Activated gamma-delta T cell treated with anti-CD3 and anti-CD28 coated beads, Interleukin-2, amount 50 U/mL, for 16 hours (primary cell): Measurements from ENCODE around the gene ACSL5.
"Not testable (repeated sequence)": the region's sequence is repeated elsewhere in the genome, so short reads cannot be mapped to it uniquely, and the experiment has no call there.

Experiments
- DNase-seq: peaks from one replicate; pipeline ENCODE4 v3.0.0-alpha.2; 2020; ENCODE audit warnings: low read depth

ACSL5 gene

DNA sequence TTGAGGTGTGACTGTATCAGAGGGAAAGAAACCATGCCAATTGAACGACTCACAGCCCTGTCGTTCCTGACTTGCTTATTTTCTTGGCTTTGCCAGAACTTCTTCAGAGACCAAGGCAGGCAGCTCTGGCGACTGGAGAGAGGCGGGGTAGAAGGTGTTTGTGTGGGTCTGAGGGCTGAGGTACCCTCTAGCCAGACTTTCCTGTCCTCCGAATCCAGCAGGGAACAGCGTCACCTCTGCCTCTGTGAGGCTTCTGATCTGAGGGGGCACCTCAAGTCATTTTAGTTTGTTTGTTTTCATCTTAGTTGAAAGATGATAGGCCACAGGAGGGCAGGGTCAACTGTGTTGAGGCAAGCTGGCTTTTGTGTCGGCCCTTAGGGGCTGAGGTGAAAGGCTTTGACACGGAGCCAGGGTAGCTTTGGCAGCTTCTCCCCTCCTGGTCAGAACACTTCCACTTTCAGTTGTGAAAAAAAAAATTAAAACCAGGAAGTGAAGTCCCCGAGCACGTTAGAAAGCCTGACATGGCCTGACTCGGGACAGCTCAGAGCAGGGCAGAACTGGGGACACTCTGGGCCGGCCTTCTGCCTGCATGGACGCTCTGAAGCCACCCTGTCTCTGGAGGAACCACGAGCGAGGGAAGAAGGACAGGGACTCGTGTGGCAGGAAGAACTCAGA is 1.9 kb downstream of the ACSL5 start:
- DNase-seq: no peak

DNA sequence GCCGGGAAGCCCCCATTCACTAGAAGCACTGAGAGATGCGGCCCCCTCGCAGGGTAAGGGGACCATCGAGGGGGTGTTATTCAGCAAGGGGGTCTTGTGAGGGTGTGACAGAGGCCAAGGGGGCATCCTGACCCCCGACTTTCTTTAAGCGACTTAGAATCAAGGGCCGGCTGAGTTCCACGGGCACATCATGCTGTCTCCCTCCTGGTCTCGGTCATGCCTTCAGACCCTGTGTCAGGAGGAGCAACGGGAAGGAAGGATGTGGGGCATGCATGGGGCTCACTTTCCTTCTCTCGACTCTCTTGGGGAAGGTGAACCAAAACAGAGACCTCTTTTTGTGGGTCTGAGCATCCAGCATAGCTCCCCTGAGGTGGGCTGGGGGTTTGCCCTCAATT is 2.5 kb downstream of the ACSL5 start:
- DNase-seq: no peak

DNA sequence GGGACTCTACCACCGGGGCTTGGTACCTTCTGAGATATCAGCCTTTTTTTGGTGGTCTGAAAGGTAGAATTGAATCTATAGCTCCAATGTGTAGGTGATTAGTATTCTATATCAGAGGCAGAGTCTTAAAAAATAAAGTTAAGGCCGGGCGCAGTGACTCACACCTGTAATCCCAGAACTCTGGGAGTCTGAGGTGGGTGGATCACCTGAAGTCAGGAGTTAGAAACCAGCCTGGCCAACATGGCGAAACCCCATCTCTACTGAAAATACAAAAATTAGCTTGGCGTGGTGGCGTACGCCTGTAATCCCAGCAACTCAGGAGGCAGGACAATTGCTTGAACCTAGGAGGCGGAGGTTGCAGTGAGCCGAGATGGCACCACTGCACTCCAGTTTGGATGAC is 3.2 kb downstream of the ACSL5 start:
- DNase-seq: not testable (repeated sequence)

DNA sequence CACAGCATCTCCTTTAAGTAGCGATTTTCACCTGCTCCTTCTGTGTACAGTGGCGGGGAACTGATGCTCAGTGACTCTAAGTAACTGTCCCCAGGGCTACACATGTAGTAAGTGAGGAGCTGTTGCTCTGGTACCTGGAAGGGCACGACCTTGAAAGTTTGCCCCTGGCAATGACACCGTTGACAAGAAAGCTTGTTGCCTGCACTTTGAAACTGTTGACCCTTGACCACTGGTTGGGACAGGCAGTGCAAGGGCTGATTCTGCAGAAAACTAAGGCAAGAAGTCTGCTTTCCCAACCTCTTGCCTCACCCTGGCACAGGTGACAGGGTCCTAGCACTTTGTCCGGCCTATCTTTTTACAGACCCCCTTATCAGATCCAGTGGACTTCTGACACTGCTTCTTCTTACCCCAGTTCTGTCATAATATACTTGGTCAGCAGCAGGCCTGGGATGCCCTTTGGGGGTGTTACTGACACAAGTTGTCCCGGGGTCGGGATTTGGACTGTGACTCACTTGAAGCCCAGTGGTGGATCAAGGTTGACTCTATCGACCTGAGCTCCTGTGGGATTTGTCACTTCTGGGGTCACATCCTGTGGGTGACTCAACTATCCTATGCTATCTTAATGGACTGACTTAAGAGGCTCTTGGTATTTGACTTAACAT is 5.8 kb downstream of the ACSL5 start:
- DNase-seq: no peak

DNA sequence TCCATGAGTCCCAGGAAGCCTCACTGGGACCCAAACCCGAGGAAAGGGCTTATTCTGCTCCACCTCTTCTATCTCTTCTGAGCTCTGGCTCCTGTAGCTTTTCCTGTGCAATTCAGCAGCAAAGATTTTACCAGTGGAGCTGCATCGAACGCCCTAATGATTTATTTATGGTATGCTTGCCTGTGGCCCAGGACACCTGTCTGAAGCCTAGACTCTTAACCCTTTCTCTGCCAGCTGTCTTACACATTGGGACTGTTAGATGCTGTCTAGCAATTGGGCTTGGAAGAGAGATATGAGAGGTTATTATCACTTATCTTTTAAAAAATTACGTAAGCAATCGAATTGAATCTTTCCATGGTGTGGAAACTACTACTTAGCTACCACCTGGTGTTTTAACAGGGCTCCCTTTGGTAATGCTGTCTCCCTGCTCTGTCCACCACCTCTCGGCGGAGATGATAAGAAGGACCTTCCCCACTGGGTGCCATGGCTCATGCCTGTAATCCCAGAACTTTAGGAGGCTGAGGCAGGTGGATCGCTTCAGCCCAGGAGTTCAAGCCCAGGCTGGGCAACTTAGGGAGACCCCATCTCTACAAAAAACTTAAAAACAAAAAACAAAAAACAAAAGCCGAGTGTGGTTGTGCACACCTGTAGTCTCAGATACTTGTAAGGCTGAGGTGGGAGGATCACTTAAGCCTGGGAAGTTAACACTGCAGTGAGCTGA is 8.8 kb downstream of the ACSL5 start:
- DNase-seq: no peak

DNA sequence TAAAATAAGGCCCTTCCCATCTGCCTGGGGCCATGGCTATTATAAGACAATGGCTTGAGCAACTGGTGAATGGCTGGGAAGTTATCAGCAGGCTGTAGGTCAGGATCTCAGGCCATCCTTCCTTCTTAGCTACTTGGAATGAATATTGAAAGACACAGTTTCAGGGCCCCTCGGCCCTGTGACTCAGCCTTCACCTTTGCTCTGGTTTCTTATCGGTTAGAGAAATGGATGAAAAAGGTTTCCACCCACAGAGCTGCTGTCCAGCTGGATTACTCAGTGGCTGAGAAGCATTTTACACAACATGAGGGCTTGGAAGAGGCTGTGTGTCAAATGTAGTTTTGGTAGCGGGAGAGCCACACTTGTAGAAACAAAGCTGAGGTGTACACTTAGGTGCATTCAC is 9.4 kb downstream of the ACSL5 start:
- no peak for DNase-seq

DNA sequence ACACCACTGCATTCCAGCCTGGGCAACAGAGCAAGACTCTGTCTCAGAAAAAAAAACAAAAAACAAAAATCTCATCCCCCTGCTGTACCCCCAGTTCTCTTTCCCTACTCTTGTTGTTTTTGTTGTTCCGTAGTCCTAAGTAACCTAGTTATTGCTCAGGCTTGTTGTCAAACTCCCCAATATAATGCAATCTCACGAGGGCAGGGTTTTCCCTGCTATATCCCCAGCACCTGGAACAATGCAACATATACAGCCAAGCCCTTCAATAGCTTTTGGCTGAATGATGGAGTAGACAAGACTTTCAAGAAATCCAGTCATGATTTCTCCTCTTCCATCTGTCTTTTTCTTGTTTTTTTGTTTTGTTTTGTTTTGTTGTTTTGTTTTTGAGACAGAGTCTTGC is 10.2 kb downstream of the ACSL5 start:
- no peak for DNase-seq

DNA sequence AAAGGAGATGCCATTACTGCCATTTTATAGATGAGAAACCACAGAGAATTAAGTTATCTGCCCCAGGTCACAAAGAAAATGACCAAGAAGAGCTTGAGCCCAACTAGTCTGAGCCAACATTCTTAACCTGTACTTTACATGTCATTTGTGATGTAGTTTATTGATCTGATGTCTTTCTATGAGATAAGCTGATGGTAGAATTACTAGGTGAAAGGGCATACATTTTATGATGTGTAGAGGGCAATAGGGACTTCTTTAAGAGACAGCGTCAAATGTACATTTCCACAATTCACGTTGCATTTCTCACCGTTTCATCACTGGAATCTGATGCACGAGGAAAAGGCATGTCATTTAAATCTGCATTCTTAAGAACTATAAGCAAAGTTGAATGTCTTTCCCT is 11.3 kb downstream of the ACSL5 start:
- DNase-seq: no peak

DNA sequence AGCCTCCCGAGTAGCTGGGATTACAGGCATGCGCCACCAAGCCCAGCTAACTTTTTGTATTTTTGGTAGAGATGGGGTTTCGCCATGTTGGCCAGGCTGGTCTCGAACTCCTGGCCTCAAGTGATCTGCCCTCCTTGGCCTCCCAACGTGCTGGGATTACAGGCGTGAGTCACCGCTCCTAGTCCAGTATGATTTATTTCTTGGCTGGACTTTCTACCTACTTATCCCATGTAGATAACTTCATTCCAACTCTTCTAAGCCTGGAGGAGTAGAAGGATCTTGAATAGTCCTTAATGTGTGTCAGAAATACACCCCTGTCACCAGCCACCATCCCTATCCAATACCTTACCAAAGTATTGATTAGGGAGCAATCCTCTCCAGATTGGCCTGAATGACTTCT is 14.1 kb downstream of the ACSL5 start:
- not testable (repeated sequence) for DNase-seq

DNA sequence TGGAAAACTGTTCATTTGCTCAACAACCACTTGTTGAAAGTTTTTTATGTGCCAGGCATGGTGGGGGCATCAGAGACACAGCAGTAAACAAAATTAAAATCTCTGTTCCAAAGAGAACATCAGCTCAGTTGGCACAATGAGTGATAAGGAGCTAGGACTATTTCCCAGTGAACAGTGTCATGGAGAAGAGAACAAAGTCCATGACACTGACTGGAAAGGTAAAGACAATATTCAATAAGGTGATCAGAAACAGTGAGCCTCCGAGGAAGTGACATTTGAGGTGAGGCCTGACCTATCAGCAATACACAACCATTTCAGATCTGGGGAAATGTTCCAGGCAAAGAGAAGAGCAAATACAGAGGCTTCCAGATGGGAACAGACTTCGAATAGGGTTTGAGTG is 14.6 kb downstream of the ACSL5 start:
- DNase-seq: no peak

DNA sequence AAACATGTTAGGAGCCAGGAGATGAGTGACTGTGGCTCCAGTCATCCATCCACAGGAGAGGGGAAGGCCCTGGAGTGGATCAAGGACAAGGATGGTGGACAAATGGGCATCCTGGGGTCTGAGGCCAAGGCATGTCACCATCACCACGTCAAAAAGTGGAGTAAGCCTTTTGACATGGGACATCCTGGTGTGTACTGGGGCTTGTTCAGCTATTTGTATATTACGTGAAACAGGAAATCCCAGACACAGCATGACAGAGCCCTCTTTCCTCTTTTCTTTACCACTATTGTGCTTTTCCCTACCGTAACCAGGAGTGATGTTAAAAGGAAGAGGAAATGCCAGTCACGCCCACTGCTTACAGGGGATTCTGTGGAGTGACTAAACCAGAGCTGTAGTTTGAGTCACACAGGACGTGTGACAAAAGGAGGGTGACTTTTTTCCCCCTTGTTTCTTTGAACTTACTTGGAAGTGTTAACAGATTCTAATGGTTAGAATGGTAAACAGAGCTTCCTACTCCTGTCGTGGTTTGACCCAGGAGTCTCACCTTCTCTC is 15.4 kb downstream of the ACSL5 start:
- no peak for DNase-seq

DNA sequence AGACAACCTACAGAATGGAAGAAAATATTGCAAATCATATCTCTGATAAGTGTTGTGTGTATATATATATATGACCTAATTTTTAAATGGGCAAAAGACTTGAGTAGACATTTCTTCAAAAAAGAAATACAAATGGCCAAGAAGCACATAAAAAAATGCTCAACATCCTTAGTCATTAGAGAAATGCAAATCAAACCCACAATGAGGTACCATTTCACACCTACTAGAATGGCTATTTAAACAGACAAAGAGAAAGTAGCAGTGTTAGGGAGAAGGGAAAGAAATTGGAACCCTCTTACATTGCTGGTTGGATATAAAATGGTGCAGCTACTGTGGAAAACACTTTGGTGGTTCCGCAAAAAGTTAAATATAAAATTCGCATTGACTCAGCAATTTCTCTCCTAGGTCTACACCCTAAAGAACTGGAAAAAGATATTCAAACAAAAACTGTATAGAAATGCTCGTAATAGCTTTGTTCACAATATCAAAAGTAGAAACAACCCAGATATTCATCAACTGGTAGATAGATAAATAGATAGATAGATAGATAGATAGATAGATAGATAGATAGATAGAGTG is 16.3 kb downstream of the ACSL5 start:
- no peak for DNase-seq

DNA sequence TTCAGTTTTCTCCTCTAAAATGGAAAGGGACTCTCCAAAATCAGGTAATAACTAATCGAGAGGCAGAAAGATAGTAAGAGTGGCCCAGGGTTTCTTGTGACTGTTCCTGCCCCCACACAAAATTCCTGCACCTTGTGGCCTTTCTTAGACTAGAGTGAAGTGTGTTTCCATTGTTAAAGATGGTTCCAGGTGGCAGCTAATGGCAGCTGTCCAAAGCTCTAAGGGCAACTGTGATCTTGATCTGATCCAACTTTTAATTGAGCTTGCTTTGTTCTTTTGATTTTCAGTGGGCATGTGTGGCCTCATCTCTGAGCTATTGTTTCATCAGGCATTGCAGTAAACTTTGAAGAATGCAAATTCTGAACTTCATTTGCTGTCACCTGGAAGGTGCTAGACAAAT is 19.4 kb downstream of the ACSL5 start:
- DNase-seq: no peak

DNA sequence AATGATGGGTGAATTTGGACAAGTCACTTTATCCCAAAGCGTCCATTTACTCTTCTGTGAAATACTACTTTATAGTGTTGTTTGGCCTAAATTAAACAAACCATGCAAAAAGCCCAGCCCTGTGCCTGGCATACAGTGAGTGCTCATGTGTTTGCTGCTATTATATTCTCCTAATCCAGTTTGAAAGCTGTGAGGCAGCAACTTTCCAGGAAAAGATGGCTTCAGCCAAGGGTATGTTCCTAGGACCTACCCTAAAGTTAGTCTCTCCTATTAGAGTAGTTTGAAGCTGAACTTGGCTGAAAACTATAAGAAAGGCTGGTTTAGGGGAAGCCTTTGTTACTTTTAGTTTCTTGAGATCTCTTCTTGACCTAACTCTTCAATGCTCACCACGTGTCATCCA is 19.9 kb downstream of the ACSL5 start:
- no peak for DNase-seq

DNA sequence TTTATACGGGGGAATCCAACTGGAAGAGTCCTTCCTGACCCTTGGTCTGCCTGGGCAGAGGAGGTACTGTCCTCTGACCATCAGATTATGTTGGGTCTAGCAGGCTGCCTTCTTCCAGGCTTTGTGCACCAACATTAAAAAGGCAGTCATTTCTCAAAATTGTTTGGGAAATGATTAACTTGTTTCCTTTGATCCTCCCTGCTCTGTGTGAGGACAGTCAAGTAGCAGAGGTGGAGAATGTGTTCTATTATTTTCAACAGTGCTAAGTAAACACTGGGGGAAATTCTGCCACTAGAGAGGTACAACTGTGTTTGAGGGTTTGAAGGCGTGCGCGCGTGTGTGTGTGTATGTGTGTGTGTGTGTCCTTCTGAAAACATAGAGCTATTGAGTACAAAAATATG is 20.6 kb downstream of the ACSL5 start:
- no peak for DNase-seq

DNA sequence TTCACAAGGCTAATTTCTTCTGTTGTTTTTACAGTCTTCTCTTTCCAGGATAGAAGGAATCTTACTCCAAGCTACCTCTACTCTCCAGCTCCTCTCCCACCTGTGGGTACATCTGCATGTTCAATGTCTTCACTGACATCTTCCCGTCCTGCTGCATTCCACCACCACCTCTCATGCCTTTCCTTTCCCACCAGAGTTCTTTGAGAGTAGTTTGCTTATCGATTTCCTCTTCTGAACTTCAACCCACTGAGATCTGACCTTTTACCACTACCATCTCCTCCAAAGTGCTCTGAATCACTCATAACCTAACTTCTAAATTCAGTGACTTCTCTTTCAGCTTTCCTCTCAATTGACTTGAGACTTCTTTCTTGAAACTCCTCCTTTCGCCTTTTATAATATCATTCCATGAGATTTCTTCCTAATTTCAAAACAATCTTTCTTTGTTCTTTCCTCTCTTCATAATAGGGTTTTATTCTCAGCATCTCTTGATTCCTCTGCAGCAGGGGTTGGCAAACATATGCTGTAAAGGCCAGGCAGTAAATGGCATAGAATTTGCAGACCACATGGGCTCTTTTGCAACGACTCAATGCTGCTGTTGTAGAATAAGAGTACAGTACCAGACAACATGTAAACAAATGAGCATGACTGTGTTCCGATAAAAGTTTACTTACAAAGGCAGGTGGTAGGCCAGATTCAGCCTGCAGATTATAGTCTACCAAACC is 22.1 kb downstream of the ACSL5 start:
- no peak for DNase-seq

DNA sequence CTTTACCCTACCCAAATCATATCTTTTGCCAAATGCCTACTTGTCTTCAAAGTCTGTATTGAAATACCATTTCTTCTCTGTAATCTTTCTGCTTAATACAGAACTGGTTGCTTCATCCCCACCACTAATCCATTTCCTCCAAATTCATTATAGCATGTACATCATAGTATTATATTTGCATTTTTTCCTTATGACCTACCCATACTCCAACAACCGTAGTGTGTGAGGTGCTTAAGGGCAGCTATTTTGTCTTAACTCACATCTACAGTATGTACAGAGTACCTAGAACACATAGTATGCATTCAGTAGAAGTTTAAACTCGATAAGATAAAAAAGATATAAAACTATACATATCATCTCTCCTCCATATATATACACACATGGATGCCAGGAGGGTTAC is 23.7 kb downstream of the ACSL5 start:
- DNase-seq: no peak

DNA sequence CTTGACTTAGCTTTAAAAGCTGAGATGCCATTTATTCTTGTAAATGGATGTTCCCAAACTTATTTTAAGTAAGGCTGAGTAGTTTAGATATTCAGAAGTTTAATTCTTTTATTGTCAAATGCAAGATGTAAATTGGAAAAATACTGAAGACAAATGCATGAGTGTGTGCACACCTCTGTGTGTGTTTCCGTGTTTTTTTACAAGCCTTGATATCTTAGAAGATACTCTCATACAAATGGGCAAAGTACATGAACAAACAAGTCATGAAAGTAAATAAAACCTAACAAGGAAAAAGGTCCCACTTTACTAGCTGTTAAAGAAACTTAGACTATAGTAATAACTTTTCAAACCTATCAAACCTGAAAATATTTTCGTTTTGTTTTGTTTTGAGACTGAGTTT is 29.0 kb downstream of the ACSL5 start:
- no peak for DNase-seq

DNA sequence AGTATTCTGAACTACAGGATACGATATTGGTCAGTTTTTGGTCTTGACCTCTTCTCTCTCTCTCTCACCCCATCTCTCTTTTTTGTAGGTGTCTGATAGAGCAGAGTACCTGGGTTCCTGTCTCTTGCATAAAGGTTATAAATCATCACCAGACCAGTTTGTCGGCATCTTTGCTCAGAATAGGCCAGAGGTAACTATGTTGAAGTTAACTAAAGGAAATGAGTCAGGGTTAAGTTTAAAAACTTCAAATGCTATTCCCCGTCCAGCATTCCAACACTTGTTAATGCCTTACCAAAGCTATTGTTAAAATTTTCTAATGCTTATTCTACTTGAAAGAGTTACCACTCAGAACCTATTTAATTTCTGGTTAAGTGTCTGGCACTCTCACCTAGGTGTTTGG is 30.7 kb downstream of the ACSL5 start:
- no peak for DNase-seq

DNA sequence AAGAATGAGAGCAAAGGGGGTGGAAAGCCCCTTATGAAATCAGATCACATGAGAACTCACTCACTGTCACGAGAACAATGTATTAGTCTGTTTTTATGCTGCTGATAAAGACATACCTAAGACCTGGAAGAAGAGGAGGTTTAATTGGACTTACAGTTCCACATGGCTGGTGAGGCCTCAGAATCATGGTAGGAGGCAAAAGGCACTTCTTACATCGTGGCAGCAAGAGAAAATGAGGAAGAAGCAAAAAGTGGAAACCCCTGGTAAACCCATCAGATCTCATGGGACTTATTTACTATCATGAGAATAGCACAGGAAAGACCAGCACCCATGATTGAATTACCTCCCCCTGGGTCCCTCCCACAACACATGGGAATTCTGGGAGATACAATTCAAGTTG is 32.9 kb downstream of the ACSL5 start:
- not testable (repeated sequence) for DNase-seq

DNA sequence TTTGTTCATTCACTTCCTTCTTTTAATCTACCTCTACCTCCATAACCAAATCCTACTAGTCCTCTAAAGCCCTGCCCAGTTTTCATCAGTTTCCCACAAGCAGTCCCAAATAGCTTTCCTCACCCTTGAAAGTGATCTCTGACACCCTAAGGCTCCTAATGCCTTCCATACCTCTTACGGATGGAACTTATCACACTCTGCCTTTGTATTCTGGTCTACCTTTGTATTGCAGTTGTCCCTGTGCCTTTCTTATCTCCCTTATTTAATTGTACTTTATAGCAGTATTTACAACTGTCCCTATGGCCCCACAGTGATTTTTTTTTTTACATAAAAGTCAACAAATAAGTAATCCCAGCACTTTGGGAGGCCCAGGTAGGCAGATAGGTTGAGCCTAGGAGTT is 33.8 kb downstream of the ACSL5 start:
- no peak for DNase-seq

DNA sequence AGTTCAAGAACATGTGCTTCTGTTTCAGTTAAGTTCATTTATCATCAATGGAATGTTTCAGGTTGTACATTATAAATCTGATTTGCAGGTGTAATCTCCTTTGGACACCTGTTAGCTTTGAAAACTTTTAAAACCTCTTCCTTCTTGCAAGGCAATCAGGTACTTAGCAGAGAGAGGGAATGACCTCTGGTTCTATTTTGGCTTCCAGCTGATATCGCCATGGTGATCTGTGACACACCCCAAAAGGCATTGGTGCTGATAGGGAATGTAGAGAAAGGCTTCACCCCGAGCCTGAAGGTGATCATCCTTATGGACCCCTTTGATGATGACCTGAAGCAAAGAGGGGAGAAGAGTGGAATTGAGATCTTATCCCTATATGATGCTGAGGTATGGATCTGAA is 35.4 kb downstream of the ACSL5 start:
- no peak for DNase-seq
